ENCODE results near the gene WBP2. TPM values are rescaled to one million over a fixed set of nuclear protein-coding genes. Genes with fewer than 3 reads are reported as not detected.
A peak's percentile ranks its signal among the peaks of the same experiment; 100 is the strongest.

The WBP2 gene
- total and polyA plus RNA-seq, 2 of the 13 experiments (the other 11 are each of a cell fraction or from before 2014, with no cell fraction given) = 29.2 to 29.5 TPM

DNA sequence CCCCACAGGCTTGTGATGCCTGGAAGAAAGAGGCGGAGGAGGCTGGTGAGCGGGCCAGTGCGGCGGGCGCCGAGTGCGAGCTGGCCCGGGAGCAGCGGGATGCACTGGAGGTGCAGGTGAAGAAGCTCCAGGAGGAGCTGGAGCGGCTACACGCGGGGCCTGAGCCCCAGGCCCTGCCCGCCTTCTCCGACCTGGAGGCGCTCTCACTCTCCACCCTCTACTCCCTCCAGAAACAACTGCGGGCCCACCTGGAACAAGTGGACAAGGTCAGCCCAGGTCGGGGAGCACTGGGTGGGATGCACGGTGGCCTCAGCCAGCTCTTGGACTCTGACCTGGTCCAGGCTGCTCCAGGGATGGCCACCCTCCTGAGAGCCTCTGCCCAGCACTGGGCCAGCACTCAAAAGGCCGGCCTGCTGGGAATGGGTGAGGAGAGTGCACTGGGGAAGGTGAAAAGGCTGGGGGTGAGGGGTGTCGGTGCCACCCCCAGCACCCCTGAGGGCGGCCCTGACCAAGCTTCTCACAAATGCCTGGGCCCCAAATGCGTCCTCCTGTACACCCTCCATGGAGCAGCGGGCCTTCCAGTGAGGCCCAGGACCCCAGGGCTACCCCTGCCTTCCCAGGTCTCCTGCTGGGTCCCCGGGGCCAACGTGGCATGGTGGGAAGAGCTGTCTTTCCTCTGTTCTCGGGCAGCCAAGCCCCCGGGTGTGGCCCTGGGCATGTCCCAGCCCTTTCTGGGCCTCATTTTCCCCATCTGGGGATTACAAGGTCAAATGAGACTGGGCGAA, 31.7 kb downstream of the WBP2 start (continued):
- TF ChIP-seq, protein P1, sequence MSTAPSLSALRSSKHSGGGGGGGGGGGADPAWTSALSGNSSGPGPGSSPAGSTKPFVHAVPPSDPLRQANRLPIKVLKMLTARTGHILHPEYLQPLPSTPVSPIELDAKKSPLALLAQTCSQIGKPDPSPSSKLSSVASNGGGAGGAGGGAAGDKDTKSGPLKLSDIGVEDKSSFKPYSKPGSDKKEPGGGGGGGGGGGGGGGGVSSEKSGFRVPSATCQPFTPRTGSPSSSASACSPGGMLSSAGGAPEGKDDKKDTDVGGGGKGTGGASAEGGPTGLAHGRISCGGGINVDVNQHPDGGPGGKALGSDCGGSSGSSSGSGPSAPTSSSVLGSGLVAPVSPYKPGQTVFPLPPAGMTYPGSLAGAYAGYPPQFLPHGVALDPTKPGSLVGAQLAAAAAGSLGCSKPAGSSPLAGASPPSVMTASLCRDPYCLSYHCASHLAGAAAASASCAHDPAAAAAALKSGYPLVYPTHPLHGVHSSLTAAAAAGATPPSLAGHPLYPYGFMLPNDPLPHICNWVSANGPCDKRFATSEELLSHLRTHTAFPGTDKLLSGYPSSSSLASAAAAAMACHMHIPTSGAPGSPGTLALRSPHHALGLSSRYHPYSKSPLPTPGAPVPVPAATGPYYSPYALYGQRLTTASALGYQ (CRISPR knock-in tag; IDR thresholded peaks at IDR 0.05) = no peak
- TF ChIP-seq KLF15 (CRISPR knock-in tag; IDR thresholded peaks at IDR 0.05; ENCODE audit: borderline replicate concordance) = no peak
- TF ChIP-seq HES4 (CRISPR knock-in tag; IDR thresholded peaks at IDR 0.05; ENCODE audit: borderline replicate concordance) = no peak
- no peak for TF ChIP-seq GZF1 (CRISPR knock-in tag; IDR thresholded peaks at IDR 0.05)
- TF ChIP-seq POLR2G (IDR thresholded peaks at IDR 0.05; ENCODE audit: low read depth, low read length) = peak; percentile 43
- no peak for TF ChIP-seq ARNT2 (CRISPR knock-in tag; IDR thresholded peaks at IDR 0.05; ENCODE audit: low read depth)
- no peak for TF ChIP-seq ZNF468 (CRISPR knock-in tag; IDR thresholded peaks at IDR 0.05)
- TF ChIP-seq HCFC1 (IDR thresholded peaks at IDR 0.05; ENCODE audit: low read depth, low read length) = no peak
- TF ChIP-seq ZC3H4 (CRISPR knock-in tag; IDR thresholded peaks at IDR 0.05; ENCODE audit: borderline replicate concordance) = no peak
- no peak for TF ChIP-seq MAFK (conservative IDR thresholded peaks at IDR 0.05 in 1 of 2, IDR thresholded peaks at IDR 0.05 in 1 of 2; ENCODE audit: low read length in 2 of 2)
- no peak for TF ChIP-seq ZNF83 (CRISPR knock-in tag; IDR thresholded peaks at IDR 0.05; ENCODE audit: borderline replicate concordance)
- TF ChIP-seq SSRP1 (CRISPR knock-in tag; IDR thresholded peaks at IDR 0.05) = no peak
- no peak for TF ChIP-seq CAMTA2 (CRISPR knock-in tag; IDR thresholded peaks at IDR 0.05; ENCODE audit: borderline replicate concordance)

Data from HepG2 (cell line).